Gastroesophageal sphincter (tissue), 3 donors: ENCODE measurements around the gene CCP110.

ENCODE experiments used
- CTCF ChIP-seq, 4 experiments: fragments of 200-600 bp in 2 of 4; fragments of 450-650 bp in 2 of 4; sonication (generic) in 1 of 4; IDR thresholded peaks; one replicate each; pipeline ENCODE4 v1.5.1; 2017 to 2019; ENCODE audit warnings: antibody characterized with exemption in 4 of 4, mild to moderate bottlenecking in 2 of 4, moderate library complexity in 2 of 4
- POLR2A ChIP-seq, 2 donors: fragments of 450-650 bp; IDR thresholded peaks; one replicate each; pipeline ENCODE4 v1.6.1; 2017; ENCODE audit warnings: antibody characterized with exemption in 2 of 2, mild to moderate bottlenecking in 2 of 2, moderate library complexity in 1 of 2

GRCh38 chr16:19595043-19595767 is 71.5 kb downstream of the CCP110 start:
- TF ChIP-seq CTCF (IDR thresholded peaks at IDR 0.05) = no peak
- no peak for TF ChIP-seq POLR2A (IDR thresholded peaks at IDR 0.05)
